Measurements from ENCODE around the gene WDR41.
"Not testable (repeated sequence)": the region's sequence is repeated elsewhere in the genome, so short reads cannot be mapped to it uniquely, and the experiment has no call there.

WDR41 gene, protein sequence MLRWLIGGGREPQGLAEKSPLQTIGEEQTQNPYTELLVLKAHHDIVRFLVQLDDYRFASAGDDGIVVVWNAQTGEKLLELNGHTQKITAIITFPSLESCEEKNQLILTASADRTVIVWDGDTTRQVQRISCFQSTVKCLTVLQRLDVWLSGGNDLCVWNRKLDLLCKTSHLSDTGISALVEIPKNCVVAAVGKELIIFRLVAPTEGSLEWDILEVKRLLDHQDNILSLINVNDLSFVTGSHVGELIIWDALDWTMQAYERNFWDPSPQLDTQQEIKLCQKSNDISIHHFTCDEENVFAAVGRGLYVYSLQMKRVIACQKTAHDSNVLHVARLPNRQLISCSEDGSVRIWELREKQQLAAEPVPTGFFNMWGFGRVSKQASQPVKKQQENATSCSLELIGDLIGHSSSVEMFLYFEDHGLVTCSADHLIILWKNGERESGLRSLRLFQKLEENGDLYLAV

DNA sequence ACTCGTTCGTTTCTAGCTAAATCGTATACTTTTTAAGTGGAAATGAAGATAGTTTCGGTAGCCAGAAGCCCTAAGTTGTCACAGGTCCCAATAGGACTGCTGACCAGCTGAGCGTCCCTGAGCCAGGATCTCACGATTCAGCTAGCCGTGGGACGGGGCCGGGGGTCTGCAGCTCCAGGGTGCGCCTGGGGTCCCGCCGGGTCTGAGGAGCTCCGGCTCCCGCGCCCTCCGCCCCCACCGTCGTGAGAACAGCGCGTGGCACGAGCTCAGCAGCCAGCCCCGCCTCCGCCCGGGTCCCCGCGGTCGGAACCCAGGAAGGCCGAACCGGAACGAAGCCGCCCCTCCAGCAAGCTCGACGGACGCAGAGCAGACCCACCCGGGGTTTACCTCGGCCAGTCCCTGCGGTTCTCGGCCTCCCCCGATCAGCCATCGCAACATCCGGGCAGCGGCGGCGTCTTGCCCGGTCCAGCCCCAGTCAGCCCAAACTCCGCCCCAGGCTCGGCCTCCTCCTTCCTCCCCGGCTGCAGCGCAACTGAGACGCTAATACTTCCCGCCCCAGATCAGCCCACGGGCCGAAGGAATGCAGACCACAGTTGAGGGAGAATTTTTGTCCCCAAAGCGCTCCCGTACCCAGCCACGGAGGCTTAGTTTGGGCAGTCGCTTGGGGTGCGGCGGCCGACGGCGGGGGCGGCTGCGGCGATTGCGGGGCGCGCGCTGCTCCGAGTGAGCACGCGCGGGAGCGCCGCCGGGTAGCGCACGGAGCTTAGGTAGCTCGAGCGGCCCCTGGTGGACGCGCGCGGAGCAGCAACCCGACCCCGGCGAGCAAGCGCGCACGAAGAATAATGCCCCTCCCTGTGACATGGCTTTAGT is at the start of gene WDR41:
Gene WDR41 (minus strand): TSS at position 534 of the 870 bp plus-strand sequence. CDS start 96 bp downstream, at position 438.
- DNase-seq: peak; percentile 92

DNA sequence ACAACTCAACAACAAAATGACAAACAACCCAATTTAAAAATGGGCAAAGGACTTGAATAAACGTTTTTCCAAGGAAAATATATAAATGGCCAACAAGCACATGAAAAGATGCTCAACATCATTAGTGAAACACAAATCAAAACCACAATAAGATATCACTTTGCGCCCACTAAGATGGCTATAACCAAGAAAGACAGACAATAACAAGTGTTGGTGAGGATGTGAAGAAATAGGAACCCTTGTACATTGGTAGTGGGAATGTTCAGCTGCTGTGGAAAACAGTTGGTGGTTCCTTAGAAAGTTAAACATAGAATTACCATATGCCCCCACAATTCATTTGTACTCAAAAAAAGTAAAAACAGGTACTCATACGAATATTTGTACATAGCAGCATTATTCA is 39.2 kb upstream of the WDR41 start:
- no peak for DNase-seq

DNA sequence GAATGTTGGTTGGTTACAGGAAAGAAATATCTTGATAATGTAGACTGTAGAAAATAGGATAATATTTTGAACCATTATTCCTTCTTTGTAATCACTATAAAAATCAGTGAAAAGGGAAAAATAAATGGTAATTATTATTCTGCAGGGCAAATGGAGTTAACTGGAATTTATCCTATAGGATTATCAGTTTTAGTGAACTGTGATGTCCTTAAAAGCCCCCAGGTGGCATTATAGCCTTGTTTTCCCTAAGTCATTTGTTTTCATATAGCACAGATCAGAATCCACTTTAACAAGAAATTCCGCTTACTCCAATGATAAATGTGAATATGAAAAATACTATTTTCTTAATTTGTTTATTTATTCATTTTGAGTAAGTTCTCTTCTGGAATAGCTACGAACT is 26.2 kb upstream of the WDR41 start:
- DNase-seq: no peak

DNA sequence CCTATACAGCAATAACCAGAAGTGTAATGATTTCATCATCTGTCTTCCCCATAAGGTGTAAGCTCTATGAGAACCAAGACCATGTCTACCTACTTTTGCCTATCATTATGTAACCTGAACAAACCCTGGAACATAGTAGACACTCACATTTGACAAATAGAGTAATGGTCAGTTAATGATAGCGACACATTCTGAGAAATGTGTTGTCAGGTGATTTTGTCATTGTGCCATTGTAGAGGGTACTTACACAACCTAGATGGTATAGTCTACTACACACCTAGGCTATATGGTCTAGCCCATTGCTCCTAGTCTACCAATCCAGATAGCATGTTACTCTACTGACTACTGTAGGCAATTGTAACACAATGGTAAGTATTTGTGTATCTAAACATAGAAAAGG is 22.3 kb upstream of the WDR41 start:
- no peak for DNase-seq

DNA sequence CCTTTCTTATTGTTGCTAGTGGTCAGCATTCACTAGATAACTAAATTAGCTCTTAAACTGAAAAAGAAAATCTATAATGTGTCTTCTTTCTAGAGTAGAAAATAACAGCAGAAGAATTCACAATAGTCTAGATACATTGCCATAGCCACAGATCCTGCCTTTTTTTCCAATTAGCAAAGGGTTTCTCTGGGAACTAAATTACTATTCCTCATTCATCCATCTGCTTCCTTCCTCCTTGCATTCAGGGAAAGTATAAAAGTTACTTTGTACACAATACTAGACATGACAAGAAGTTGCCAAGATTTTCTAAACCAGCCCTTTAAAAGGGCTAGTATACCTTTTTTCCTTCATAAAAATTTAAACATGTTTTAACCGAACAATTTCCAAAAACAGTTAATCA is 21.2 kb upstream of the WDR41 start:
- no peak for DNase-seq

DNA sequence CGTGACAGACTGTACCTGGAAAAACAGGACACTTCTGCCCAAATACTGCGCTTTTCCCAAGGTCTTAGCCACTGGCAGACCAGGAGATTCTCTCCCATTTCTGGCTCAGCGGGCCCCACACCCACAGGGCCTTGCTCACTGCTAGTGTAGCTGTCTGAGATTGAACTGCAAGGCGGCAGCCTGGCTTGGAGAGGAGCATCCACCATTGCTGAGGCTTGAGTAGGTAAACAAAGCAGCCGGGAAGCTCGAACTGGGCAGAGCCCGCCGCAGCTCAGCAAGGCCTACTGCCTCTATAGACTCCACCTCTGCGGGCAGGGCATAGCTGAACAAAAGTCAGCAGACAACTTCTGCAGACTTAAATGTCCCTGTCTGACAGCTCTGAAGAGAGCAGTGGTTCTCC is 9.0 kb upstream of the WDR41 start:
- not testable (repeated sequence) for DNase-seq

DNA sequence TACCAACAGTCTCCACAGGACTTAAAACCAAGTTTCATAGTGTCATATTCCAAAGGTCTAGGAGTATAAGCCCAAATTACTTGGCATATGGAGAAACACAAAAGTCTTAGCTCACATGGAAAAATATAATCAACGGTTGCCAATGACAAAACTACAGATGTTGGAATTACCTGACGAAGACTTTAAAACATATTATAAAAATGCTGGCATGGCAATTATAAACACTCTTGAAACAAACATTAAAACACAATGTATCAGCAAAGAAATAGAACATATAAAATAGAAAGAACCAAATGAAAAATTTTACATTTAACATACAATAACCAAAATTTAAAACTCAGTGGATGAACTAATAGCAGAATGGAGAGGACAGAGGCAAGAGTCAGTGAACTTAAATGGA is 7.9 kb upstream of the WDR41 start:
- DNase-seq: no peak

DNA sequence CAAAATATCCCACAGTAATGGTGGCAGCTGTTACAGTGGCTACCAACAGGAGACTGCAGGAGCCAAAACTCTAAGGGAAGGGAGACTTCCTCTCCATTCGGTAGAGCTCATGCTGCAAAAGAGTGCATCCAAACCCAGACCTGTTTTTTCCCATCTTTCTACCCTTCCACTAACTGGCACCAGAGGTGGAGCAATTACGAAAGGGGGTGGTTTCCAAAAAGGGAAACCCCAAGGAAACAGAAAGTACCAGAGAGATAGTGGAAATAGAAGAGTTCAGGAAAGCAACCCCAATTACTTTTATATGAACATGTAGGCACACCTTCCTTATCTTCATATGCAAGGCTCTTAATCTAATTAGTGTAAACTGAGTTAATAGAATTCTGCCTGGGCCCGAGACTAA is 7.3 kb upstream of the WDR41 start:
- no peak for DNase-seq

DNA sequence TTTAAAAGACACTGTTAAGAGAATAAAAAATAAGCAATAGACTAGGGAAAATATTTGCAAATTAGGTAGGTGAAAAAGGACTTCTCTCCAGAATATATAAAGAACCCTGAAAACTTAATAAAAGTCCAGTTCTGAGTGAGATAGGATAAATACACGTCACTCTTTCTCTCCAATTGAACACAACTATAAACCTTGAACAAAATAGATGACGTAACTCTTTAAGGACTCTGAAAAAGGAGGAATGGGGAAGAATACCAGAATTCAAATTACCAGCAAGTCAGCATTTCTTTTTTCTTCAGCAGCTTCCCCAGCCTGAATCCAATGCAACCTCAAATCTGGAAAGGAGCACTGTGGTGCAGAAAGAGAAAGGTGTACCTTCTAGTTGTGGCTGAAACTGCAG is 6.8 kb upstream of the WDR41 start:
- no peak for DNase-seq

DNA sequence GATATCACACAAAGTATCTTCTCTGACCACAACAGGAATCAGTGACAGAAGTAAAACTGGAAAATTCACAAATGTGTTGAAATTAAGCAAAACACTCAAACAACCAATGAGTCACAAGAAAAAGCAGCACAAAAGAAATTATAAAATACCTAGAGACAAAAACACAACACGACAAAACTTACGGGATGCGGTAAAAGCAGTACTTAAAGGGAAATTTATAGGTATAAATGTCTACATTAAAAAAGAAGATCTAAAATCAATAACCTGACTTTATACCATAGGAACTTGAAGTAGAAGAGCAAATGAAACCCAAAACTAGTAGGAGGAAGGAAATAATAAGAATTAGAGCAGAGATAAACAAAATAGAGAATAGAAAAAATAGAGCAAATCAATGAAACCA is 2.8 kb upstream of the WDR41 start:
- DNase-seq: no peak

DNA sequence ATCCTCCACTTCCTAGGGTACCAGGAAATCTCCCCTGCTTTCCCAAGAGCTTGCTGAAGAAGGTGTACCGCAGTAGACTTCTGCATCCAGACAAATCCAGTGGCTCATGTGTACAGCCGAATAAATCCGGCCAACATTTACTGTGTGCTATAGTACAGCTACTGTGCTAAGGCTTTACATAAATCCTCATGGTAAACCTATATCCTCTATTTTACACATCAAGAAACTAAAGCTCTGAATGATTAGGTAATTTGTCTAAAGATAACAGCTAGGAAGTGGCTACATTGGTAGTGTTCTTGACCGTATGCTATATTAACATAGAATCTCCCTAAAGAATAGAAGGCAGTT is 511 bp upstream of the WDR41 start:
- no peak for DNase-seq

DNA sequence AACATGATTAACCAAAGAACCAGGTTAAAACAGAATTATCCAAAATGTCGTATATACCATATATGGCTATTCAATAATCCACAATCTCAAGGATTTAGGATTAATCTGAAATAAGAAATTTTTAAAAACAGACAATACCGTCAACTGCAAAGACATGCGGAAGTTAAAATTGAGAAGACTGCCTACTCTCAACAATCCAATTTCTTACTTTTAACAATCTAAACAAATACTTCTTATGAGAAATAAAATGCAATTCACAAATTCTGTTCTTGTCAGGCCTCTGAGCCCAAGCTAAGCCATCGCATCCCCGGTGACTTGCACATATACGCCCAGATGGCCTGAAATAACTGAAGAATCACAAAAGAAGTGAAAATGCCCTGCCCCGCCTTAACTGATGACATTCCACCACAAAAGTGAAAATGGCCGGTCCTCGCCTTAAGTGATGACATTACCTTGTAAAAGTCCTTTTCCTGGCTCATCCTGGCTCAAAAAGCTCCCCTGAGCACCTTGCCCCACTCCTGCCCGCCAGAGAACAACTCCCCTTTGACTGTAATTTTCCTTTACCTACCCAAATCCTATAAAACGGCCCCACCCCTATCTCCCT is 1.3 kb downstream of the WDR41 start:
- DNase-seq: not testable (repeated sequence)

DNA sequence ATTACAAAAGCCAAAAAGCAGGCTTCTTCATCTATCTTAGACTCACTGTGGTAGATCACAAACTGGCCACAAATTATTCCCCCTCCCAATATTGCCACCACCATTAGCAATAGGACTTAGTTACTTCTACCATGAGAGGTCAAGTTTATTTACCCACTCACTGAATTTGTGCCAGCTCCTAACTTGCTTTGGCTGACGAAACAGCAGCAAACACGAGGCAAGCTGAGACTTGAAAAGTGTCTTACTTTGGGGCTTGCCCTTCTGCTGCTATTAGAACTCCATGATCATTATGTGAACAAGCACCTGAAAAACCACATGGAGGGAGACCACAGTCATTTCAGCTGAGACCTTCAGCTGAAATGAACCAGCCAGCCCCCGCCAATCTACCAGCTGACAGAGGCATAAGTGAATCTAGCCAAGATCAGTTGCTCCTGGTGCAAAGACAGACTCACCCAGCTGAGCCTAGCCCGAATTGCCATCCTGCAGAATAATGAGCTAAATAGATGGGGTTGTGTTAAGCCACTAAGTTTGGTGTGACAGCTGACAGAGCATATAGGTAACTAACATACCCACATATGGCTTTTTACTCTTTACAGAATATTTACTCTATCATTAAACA is 5.7 kb downstream of the WDR41 start:
- no peak for DNase-seq

DNA sequence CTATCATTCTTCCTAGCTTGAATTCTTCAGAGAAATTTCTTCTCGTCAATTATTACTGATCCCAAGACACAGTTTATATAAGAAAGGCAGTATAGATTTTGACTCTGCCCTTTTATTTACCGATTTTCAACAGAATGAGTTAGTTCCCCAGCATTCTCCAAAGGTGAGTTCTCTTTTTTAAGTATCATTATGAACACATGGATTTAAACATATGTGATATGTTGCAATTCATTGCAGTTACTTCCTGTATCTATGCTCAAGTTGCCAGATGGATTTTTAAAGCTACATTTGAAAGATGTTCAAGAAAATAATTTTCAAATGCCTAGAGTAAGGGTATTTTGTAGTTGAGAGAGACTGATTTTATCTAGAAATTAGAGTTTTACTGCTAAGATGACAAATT is 8.4 kb downstream of the WDR41 start:
- DNase-seq: no peak

DNA sequence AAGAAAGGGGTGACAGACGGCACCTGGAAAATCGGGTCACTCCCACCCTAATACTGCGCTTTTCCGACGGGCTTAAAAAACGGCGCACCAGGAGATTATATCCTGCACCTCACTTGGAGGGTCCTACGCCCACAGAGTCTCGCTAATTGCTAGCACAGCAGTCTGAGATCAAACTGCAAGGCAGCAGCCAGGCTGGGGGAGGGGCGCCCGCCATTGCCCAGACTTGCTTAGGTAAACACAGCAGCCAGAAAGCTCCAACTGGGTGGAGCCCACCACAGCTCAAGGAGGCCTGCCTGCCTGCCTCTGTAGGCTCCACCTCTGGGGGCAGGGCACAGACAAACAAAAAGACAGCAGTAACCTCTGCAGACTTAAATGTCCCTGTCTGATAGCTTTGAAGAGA is 17.1 kb downstream of the WDR41 start:
- not testable (repeated sequence) for DNase-seq

DNA sequence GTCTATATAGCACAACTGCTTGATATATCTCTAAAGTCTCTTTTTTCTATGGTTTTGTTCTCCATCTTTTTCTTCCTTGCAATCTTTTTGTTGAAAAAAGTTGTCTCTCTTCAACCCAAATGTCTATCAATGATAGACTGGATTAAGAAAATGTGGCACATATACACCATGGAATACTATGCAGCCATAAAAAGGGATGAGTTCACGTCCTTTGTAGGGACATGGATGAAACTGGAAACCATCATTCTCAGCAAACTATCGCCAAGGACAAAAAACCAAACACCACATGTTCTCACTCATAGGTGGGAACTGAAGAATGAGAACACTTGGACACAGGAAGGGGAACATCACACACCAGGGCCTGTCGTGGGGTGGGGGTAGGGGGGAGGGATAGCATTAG is 23.2 kb downstream of the WDR41 start:
- DNase-seq: not testable (repeated sequence)

DNA sequence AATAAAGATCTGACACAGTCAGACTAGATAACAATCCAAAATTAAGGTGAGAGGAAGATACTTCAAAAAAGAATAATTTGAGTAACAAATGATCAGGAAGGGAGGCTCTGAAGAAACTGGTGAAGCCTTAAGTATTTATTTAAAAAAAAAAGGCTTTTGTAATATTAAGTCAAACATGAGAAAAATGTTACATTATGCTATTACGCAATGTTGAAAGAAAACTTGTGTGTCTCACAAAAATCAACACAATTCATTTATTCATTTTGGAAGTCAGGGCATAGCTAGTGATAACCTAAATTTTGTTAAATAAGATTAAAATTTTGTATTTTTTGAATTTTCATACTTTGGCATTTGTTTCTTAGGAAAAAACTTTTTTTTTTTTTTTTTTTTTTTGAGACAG is 28.2 kb downstream of the WDR41 start:
- DNase-seq: no peak

DNA sequence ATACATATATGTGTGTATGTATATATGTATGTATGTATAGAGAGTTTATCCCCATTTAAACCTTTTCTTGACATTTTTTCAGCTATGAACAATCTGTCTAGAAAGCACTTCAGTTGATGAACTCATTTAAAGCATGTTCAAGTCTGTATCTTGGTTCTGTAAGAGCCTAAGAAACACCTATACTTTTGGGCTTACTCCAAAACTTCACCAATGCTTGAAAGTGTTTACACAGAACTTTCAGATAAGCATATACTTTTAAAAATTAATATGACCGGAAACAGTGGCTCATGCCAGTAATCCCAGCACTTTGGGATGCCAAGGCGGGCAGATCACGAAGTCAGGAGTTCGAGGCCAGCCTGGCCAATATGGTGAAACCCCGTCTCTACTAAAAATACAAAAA is 30.8 kb downstream of the WDR41 start:
- no peak for DNase-seq

DNA sequence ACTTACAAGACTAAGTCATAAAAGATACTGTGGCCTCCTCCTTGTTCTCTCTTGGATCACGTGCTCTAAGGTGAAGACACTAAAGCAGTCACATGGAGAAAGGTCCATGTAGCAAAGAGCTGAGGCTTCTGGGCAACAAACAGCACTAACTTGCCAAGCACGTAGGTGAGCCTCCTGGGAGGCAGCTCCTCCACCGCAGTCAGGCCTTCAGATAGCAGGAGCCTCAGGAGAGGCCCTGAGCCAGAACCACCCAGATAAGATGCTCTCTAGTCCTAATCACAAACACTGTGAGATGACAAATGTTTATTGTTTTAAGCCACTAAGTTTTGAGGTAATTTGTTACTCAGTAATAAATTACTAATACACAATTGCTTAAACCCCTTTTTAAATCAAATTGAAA is 38.0 kb downstream of the WDR41 start:
- no peak for DNase-seq

DNA sequence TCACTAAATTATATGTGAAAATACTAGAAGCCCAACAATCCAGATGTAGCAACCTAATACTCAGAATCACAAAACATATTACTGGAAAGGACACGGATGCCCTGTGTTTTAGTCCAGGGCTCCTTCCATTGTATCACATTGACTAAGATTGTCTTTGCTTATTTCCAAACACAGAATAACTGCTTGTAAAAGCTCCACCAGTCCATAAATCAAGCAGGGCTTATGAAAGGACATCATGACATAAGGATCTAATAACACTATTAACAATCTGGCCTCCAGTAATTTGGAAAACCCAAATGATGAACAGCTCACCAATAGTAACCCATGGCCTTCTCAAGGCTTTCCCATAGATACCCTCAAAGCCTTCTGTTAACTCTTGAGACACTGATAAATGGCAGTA is 39.8 kb downstream of the WDR41 start:
- no peak for DNase-seq

DNA sequence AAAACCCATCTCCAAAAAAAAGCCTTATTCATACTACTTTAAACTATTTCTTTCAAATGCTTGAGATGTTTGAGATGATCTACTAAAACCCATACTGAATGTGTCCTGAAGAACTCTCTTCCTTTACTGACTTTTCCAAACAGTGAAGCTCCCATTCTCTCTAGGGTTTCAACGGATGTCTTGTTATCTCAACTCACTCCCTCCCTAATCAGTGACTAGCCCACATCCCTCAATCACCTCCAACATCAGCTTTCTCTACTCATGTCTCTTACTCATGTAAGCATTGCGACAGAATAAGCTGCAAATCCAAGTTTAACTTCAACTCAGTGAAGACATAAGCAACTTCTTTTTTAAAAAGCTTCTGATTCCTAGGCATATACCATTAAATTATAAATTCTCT is 42.1 kb downstream of the WDR41 start:
- peak; percentile 55 for DNase-seq

DNA sequence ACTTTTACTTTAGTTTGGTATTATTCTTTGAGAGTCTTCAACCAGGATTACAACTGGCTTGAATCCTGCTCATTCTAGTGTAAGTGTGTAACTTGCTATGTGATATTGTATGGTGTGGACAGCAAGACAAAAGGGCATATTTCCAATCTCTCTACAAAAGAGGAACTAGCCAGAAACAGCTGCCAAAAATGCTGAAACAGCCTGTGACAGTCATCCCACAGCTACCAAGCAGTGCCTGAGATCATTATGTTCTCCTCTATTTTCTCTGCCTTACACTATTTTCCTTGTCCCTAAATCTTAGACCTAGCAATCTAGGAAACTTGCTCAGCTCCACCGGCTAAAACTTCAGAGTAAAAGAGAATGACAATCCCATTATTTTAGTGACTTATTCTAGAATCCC is 42.8 kb downstream of the WDR41 start:
- no peak for DNase-seq

DNA sequence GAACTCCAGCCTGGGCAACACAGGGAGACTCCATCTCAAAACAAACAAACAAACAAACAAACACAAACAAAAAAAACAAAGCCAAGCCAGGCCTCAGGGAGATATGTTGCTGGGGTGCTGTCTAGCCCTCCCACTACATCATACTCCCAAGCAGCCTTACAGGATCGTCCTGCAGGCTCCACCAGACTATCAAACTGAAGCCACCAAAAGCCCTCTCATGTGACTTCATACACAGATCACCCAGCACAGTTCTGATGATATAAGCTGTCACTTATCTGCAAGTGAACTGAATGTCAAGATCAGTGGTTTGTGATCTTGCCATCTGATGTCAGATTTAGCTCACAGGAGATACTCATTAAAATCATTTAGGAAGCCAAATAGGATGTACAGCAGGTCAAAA is 43.3 kb downstream of the WDR41 start:
- DNase-seq: no peak
